HG02763 (cell line): ENCODE results near the gene SPACA7.

Source experiments
- ATAC-seq: cut with Tn5 transposase; IDR thresholded peaks from one replicate; pipeline ENCODE4 v1.9.1; 2021; ENCODE audit warnings: mild to moderate bottlenecking, moderate library complexity; ENCODE audit not compliant: unreplicated experiment

SPACA7 gene

DNA sequence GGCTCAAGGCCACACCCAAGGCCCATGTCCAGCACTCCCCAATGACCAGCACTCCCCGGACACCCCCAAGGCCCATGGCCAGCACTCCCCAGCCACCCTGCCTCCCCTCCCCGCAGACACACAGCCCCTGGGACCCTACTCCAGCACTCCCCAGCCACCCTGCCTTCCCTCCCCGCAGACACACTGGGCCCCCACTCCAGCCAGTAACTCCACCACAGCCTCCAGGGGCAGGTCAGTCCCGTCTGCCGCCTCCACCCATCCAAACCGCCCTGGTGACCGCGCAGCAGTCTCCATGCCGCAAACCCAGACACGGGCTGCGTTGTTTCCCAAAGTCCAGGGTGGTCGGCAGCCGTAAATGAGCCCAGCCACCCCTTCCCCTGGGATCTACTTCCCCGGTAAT lies 70.7 kb downstream of the SPACA7 start:
- no peak for ATAC-seq

DNA sequence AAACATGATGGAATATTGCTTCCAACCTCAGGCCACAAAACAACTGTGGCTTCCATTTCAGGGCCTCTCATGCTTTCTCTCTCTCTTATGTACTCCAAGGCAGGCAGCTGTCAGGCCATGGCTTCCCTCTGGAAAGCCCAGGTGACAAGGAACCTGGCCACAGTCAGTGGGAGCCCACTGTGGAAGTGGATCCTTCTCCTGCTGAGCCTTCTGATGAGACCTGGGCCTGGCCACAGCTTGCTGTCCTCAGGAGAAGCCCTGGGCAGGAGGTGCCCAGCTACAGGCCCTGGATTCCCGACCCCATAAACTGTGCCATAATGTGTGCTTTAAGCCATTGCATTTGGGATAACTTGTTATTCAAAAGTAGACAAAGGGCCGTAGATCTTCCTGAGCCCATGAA lies 71.2 kb downstream of the SPACA7 start:
- ATAC-seq, result no peak

DNA sequence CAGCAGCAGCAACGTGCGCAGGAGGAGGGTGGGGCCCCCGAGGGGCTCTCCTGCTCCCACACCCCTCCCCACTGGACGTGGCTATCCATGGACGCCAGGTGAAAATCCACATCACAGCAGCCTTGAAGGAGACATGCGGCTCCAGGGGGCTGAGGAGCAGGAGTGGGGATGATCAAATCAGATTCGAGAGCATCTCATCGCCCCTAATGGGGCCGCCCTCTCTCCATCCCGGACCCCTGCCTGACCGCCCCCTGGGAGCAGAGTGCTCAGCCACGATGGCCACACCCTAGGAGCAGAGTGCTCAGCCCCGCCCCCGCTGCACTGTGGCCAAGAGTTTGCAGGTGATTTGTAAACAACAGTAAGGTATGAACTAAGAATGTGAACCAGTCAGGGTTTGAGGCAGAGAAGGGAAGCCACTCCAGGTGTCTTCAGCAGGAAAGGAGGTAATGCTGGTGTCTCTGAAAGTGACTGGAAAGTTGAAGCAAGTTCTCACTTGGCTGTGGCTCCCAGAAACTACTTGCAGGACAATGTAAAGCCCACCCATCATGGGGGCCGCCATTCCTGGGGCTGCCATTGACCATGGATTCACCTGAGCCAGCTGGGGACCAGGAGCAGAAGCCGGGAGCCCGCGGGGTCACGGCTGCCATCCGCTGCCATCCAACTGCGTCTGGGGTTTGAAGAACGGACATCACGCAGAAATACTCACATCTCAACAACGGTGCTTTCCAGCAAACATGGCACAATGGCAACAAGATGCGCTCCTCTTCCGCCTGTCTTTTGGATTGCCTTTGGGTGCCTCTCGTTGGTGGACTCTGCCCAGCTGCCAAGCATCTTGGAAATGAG lies 71.8 kb downstream of the SPACA7 start:
- ATAC-seq, result no peak

DNA sequence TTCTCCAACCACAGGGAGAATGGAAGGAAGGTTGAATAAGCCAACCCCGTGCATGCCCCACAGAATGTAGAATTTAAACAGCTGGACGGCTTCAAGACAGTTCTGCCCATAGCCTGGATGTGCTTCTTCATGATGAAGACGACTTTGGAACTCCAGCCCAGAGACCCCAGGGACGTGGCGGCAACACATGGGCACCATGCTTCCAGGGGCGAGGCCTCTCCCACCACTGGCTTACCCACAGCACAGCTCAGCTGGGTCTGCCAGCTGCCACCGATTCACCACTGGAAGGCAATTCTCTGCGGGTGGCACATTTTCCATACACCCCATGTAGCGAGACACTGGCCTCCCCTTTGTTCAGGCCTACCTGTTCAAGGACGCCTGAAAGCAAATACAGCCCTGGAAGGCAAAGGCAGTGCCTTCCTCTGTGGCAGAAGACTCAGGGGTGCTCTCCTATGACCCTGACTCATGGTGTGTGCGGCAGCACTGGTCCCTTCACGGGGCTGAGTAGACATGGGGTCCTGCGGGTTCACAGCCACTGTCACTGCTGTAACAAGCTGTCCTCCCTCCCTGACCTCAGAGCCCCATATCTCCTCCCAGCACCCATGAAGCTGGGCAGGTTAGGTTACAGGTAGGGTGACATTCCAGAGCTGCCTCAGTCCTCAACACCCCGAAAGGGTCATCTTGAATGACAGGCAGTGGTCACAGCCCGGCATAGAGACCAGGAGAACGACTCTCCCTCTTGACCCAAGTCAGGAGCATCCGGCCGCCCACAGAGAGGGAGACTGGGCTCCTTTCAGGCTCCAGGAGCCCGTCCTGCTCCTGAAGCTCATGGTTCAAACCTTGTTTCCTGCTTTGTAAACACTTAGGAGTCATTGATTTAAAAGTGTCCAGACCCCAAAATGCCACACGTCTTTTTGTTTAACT lies 72.7 kb downstream of the SPACA7 start:
- no peak for ATAC-seq

DNA sequence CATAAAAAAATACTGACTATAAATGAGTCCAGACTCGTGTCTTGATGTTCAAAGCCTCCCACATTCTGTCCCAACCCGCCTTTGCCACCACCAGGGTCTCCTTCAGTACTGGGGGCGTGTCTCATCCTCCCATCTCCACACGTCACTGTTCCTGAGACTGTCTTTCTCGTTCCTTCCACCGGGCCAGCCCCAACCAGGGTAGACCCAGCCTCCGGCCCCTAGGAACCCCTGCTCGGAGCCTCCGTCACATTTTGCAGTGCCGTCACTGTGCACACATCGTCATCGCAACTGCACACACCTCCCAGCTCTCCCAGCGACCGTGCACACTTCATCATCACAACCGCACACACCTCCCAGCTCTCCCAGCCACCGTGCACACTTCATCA lies 73.4 kb downstream of the SPACA7 start:
- ATAC-seq, result no peak

DNA sequence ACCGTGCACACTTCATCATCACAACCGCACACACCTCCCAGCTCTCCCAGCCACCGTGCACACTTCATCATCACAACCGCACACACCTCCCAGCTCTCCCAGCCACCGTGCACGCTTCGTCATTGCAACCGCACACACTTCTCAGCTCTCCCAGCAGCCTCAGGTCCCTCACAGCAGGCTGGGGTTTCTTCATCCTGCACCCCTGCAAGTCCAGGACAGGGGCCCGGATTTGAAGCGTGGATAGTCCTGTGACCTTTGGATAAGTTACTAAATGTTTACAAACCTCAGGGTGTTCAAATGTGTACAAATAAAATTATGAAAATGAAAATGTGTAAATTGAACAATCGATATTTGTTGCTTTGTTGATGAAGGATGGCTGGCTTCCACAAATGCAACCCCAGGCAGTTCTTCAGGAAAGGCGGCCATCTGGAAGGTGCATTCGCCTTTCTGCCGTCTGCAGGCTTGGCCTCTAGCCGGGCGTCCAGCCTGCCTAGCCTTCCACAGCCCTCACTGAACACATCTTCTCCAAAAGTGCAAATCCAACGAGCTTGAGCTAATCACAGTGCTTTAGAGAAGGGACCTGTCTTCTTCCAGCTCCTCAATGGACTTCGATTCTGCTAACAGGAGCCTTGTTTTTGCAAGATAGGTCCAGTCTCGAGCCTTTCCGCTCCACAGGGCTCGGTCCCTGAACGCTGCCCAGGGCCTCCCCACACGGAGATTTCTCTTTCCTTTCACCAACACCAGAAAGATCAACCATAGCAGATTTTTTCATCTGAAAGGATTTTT lies 74.2 kb downstream of the SPACA7 start:
- ATAC-seq, result no peak

DNA sequence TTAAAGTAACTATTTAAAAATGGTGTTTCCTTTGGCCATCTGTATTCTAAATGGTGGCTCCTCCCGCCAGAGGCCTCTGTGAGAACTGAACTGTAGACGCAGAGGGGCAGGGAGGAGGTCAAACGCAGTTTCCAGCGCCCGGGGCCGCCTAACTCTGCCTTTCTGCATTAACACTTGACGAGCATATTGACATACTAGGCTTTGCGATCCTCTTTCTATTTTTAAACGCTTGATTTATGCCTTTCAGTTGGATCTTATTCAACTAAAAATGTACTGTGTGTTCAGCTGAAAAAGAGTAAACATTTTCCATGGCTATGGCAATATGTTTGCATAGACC lies 74.7 kb downstream of the SPACA7 start:
- no peak for ATAC-seq

DNA sequence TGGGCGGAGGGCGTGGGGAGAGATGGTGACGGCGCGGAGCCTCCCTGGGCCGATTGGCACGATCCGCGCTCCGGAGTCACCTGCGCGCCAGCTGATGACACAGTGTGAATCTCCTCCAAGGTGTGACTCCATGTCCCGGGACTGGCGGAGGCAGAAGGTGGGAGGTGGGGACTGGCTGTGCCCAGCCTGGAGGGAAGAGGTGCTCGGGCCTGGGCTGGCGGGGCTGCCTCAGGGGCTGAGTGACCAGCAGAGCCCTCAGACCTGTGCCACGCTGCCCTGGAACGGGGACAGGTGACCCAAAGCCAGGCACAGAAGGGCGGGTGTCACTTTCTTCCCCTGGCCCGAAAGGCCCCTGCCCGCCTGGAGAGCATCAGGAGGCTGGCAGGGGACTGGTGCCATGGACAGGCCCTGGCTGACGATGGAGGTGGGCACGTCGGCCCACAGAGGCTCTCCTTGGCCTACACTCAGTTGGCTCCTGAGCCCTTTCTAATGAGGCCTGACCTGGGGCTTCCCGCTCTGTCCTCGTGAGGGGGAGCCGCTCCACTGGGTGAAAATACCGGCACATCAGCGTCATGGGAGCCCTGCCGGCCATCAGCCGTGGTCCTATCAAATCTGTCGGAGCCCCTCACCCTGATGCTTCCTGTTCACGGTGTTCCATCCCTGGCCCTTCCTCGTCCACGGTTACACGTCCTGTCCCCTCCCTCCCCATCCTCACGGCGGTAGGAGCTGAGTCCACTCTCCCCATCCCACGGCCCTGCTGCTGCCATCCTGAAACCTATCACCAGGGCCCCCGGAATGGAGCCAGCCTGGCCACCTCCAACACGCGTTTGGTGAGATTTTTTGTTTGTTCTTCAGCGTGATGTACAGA lies 75.6 kb downstream of the SPACA7 start:
- ATAC-seq, result no peak

DNA sequence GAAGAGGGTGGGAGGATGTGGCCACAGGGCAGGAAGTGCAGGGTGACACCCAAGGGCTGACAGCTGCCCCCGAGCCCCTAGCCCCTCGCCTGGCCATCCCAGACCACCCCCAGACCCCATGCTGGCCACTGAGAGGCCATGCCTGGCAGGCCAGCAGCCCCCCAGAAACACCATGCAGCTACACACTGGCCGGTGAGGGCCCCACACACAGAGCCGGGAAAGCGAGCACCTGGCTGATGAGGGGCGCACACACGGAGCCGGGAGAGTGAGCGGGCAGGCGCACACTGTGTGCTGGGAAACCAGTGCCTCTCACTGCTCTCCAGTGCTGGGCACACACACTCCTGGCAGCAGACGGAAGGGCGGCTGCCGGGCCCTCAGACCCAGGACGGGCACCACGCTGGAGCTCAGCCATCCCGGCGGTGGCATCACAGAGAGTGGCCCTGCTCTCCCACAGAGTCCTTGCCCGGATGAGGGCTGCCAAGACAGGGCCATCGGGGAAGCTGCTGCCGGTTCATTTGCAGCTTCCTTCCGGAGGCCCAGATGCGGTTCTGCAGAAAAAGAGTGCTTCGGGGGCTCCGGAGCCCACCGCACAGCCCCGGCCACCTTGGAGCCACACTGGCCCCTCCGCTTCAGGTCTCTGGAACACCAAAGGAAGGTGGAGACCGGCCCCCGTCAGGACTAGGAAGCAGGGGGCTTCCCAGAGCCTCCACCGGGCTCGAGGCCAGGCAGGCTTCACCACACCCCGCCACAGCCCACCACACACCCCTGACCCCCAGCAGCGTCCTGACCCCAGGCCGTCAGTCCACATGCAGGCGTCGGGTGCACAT lies 76.4 kb downstream of the SPACA7 start:
- no peak for ATAC-seq

DNA sequence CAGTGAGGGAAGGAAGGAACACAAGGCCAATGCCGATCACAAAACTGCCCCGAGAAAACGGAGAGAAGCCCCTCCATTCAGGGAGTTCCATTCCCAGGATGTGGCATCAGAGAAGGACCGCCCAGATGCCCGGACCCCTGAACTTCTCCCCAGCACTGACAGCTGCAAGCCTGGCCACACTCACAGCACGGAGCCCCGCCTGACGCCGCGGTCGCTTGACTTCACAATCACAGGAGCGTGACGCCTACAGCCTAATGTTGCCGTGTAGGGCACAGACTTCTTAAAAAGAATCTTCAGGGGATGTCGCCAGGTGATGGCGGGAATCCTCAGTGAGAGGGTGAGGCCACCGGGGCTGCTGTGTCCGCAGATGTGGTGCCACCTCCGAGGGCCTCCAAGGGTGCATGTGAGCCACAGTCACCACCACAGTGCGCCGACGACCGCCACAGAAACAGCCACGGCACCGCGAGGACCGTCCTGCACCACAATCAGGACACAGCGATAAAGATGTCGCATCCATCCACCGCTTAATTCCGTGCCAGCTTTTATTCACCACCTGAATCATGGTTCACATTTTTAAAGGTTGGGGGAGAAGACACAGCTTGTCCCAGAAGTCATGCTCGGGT lies 77.2 kb downstream of the SPACA7 start:
- no peak for ATAC-seq

DNA sequence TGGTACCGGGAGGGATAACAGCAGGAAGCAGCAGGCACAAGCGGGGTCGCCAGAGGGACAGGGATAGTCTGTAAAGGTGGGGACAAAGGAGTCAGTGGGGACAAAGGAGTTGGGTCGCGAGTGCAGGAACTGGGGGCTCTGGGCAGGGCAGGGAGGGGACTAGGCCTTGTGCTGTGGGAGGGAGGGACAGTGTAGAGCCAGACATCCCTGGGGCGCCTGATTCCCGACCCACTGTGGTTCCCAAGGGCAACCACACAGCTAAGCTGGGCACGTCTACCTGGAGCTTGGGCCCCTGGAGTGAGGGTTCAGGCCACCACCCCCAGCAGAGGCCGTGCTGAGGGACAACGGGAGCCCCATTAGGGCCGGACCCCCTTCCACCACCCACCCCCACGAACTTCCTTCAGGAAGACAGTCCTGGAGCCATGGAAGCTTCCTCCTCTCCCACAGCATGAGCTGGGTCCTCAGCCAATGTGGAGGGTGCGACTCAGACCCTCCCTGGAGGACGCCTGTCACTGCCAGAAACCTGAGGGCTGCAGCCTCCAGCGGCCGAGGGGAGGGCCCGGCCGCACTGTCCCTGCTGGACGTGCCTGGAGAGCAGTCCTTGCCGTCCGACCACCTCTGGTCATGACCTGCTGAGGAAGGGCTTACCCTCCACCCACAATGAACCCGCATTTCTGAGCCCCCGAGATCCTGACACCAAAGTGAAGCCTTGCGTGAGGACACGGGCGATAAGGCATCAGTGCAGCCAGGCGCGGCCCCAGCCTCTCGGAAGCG lies 77.9 kb downstream of the SPACA7 start:
- ATAC-seq, result no peak

DNA sequence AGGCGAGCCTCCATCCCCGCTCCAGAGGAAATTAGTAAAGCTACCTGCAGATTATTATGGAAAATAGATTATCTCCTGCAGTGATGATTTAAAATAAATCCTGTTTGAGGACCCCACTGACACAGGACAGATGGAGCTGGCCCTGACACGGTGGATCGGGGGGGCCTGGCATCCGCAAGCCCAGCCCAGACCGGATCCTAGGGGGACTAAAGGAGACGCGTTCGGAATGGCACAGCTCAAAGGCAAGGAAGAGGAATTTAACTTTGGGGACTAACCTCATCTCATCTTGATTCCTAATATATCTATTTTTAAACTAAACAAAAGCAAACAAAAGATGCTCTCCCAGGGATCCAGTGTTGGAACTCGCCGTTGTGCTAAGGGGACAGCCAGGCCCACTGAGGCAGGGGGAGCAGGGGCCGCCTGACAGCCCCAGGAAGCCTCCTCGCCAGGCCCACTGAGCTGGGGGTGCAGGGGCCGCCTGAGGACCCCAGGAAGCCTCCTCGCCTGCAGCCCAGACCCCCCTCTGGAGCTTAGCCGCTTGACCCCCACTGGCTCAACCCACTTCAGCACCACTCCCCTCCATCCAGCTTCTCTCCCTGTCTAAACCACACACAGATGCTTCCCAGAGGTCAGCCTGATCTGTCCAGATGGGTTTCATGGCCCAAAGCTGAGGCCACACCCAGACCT lies 78.6 kb downstream of the SPACA7 start:
- ATAC-seq, result no peak

DNA sequence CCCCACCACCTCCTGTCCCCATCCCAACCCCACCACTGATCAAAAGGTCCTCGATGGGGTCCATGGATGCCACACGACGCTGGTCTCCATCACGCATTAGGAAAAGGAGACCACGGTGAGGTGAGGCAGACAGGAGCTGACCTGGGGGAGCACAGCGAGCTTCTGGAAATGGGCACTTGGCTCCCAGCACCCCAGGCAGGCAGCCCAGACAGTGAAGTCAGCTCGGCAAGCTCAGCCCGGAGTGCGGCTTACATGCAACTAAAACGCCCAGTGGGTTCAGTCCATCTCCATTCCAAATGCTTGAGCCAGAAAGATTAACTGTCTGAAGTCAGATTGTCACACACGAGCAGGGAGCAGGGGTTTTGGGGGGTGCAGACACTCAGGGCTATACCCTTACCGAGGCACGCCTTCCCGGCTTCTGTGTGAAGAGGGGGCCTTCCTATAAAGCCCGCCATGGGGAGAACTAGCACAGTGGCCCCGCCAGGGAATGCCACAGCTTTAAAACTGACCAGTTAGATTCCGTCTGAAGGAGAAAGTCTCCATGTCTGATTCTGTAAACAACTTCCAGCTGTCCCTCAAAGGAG lies 79.4 kb downstream of the SPACA7 start:
- ATAC-seq, result no peak

DNA sequence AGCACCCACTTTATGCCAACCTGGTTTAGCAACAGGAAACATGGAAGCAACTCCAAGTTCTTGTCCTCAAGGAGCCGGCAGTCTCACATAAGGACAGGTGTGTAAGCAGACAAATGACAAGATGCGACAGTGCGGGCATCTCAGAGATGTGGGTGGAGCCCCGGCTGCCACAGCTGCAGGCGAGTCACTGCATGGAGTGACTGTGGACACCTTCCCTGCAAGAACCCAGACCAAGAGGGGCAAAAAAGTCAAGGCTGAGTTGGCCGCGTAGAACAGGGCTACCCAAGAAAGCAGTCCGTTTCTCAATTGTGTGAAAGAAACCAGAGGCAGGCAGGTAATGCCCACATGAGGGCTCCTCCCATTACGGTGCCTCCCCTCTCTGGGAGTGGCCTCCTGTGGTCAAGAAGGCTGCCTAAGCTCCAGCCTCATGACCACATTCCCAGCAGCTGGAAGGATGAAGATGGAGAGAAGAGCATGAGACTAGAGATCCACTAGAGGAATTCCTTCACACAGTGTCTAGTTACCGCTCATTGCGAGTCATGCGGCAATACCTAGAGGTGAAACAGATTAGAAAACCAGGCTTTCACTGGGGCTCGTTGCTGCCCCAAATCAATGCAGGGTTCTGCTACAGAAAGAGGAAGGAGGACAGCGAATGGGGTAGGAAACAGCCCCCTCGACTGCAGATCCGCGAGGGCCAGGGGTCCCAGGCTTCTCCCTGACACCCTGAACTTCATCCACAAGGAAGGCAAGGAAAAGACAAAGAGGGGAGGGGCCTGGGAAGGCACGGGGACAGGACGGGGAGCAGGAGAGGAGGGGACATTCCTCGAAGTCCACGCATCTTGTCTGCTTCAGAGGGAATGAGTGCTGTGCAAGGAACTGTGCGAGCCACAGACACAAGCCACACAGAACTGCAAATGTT lies 80.2 kb downstream of the SPACA7 start:
- no peak for ATAC-seq

DNA sequence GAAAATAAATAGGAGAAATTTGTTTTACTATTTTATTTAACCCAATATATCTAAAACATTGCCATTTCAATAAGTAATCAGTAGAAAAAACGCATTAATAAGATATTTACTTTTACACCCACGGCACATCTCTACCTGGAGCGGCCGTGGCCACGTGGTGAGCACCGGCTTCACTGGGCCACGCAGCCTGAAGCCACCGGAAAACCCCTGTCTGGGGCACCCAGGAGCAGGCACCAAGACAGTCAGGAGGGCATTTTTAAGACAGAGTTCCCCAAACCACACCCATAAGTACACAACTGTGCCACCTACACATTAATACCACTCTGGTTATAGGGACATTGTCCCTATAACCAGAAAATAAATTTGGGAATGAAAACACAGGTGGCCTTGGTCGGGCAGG lies 80.9 kb downstream of the SPACA7 start:
- ATAC-seq, result no peak

DNA sequence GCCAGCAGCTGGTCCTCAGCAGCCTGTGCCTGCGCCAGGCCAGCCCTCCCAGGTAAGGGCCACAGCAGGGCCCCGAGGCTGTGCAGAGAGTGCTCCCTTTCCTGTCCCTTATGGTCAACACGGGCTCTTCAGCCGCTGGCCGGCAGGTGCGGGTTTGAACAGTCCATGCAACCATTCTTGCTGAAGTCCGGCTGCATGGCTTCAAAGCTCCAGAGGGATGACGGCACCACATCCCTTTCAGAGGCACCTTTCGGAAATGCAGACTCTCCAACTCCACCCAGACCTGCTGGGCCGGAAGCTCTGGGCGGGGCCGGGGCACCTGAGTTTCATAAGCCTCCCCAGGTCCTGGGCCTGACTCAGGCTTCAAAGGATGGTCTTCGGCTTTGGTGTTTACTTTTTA lies 81.3 kb downstream of the SPACA7 start:
- no peak for ATAC-seq
